ENCODE data around the gene CPLX3.

Gene CPLX3

DNA sequence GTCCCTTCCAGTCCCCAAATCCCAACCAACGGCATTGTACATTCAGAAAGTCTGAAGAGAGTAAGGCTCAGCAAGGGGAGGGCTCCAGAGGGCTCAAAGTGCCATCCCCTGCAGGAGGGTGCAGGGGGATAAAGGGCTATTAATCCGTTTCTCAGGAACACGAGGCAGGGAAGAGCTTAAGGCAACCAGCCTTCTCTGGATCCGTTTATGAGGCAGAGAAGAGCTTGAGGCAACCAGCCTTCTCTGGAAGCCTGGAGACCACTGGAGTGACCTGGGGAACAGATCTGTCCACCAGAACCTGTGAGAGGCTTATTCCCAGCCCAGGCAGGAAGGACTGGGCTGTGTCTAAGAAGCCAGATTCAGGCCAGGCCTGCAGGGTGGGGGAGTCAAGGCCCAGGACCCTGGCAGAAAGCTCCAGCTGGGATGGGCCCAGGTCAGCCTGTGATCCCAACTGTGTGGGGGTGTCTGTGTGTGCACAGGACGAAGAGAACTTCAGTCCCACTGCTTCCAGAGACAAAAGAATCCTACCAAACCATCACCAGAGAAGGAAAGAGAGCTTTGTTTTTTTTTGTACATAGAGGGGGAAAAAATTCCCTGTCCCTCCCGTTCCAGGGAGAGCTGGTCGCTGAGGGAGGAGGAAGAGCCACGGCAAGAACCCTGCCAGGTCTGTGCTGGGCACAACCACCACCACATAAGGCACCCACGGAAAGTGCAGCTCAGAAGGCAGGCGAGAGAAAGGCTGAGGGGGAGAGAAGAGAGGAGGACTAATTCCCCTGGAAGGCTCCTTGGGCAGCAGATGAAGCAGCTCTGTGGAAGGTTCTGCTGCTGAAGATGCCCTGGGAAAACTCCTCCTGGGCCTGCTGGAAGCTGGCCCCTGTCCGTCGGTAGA lies 18.1 kb downstream of the CPLX3 start:
- no peak for DNase-seq (ENCODE audit: low read depth, low spot score)

DNA sequence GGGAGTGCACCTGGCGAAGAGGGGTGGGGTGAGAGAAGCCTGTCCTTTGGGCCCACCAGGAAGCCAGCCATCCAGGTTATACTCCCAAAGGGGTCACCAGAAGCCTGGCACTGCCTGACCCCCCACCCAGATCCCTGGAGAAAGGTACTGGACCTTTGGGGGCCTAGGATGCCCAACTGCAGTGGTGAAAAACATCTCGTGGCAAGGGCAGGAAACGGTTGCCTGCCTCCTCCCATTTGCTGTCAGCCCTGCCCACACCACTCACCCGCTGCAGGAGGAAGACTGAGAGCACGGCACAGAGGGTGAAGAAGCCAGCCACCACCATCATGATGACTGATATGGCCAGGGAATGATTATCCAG lies 18.8 kb downstream of the CPLX3 start:
- DNase-seq (ENCODE audit: low read depth, low spot score): no peak

GRCh38 chr15:74845581-74845980 lies 19.2 kb downstream of the CPLX3 start:
- no peak for DNase-seq (ENCODE audit: low read depth, low spot score)

DNA sequence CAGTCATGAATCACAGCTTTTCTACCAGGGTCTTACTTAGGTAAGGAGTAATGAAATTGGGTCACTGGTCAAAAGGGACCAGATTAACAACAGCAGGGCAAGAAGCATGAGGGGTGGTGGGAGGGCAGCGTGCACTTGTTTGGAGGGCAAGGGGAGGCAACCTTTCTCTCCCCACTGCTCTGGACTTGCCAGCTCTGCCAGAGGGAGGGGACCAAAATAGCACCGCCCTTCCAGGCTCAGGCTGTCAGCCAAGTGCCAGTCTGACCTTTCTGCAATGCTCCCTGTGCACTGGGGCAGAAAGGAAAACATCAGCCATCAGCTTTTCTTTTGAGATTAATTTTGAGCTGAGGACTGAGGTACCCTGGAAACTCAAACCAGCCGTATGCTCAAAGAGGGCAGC lies 21.0 kb downstream of the CPLX3 start:
- DNase-seq (ENCODE audit: low read depth, low spot score): no peak

DNA sequence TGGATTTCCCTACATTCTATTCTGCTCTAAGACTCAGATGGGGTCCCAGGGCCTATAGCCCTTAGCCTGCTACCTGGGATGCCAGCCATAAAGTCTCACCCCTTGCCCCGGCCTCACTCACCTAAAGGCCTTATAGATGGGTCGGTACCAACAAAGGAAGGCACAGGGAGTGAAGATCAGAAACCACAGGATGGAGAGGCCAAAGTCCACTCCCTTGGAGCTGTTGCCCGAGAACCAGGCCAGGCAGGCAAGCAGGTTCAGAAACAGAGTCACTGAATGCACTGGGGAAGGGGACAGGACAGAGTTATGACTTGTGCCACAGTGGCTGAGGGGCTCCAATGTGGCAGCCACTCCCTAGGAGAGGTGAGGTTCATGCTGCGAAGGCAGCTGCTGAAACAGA lies 24.0 kb downstream of the CPLX3 start:
- no peak for DNase-seq (ENCODE audit: low read depth, low spot score)

DNA sequence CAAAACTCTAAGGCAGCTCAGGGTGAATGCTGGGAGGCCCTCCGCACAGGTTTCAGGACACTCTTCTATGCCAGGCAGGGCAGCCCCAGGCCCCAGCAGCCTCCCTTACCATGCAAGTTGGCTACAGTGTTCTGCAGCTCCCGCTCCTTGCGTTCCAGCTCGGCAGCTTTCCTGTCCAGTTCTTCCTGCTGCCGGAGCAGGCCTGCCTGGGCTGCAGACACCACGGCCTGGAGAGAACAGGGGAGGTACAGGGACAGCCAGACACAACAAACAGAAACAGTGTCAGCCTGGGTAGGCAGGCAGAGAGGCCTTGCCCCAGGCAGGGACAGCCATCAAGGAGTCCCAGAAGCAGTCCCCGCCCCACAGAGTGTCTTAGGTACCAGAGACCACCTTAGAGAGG lies 25.5 kb downstream of the CPLX3 start:
- no peak for DNase-seq (ENCODE audit: low read depth, low spot score)

- DNase-seq (ENCODE audit: low read depth, low spot score): no peak
Measured at GRCh38 chr15:74854453-74855022, 28.1 kb downstream of the CPLX3 start.

- no peak for DNase-seq (ENCODE audit: low read depth, low spot score)
Measured at GRCh38 chr15:74855857-74856256, 29.4 kb downstream of the CPLX3 start.

- no peak for DNase-seq (ENCODE audit: low read depth, low spot score)
Measured at GRCh38 chr15:74856537-74856936, 30.1 kb downstream of the CPLX3 start.

GRCh38 chr15:74857082-74857655 lies 30.7 kb downstream of the CPLX3 start:
- no peak for DNase-seq (ENCODE audit: low read depth, low spot score)

- no peak for DNase-seq (ENCODE audit: low read depth, low spot score)
Measured at GRCh38 chr15:74857671-74858368, 31.4 kb downstream of the CPLX3 start.

DNA sequence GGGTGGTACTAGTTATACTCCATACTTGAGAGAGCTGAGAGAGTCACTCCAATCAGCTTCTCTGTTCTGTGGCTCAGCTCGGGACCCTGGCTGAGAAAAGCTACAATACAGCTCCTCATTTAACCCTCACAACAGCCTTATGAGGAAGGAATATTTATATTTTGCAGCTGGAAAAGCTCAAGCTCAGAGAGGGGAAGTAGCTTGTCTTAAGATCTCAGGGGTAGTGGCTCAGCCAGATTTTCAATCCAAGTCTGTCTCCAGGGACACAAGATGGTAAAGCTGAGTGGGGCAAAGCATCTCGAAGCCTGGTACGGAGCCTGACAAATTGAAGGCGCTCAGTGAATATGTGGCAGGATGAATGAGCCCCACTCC lies 31.9 kb downstream of the CPLX3 start:
- no peak for DNase-seq (ENCODE audit: low read depth, low spot score)

- DNase-seq (ENCODE audit: low read depth, low spot score): no peak
Measured at GRCh38 chr15:74863239-74864056, 37.0 kb downstream of the CPLX3 start.

DNA sequence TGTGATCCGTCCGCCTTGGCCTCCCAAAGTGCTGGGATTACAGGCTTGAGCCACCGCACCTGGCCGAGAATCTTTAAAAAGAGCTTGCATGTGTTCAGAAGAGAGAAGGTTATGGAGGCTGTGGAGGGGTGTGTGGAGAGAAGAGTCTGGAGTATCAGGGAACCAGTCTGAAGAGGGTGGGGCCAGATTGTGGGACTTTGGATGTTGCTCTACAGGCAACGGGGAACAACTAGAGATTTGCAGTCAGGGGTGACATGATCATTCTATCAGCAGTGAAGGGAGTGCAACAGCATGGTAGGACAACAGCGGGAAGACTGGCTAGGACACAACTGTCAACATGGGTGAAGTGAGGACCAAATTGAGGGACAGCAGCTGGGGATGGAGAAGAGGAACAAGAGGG lies 37.9 kb downstream of the CPLX3 start:
- DNase-seq (ENCODE audit: low read depth, low spot score): no peak

DNA sequence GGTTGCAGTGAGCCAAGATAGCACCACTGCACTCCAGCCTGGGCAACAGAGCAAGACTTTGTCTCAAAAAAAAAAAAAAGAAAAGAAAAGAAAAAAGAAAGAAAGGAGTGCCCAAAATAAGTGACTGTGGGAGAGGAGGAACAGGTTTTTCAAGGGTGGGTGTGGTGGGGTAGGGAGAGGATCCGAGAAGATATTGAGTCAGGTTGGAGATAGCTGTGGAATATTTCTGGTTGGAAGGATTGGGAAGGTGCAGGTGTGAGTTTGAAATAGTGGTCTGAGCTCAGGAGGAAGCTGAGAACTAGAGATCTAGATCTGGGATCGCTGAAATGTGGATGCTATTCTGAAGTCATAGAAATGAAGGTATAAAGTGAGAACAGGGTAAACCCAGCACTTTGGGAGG lies 38.9 kb downstream of the CPLX3 start:
- DNase-seq (ENCODE audit: low read depth, low spot score): no peak

DNA sequence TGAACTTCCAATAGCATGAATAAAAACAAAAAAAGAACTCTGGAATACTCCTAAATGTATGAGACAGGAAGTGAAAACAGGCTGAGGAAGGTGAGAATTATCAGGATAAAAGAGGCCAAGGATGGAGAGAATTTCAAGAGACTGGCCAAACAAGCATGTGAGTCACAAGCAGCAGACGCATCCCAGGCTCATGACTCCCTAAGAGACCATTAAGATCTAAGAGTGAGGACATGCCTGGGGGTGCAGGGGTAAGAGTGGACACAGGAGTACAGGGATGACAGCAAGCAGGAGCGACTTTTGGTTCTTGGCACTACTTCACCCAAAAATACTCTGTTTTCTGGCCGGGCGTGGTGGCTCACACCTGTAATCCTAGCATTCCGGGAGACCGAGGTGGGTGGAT lies 39.7 kb downstream of the CPLX3 start:
- DNase-seq (ENCODE audit: low read depth, low spot score): no peak

DNA sequence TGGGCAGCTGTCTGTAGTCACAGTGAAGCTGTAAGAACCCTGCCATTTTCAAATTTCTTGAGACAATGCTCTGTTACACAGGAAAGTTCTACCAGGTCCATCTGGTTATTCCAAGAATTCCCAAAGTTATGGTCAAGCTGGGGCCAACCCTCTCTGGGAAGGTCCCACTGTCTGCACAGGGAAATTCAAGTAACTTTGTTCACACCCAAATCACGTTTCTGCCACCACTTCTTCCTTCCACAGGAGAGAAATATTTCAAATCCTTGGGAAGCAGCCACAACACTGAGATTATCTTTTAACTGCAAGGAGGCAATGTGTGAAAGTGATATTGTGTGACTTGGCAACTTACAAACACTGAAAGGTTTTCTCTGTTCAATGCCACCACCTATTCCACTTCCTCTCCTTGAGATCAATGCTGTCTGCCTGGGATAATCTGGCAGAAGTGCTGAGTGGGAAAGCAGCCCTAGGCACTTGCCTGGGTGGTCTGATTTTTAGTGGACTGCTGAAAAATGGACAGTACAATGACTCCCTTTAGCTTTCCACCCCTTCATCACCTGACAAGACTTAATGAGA lies 41.1 kb downstream of the CPLX3 start:
- no peak for DNase-seq (ENCODE audit: low read depth, low spot score)

DNA sequence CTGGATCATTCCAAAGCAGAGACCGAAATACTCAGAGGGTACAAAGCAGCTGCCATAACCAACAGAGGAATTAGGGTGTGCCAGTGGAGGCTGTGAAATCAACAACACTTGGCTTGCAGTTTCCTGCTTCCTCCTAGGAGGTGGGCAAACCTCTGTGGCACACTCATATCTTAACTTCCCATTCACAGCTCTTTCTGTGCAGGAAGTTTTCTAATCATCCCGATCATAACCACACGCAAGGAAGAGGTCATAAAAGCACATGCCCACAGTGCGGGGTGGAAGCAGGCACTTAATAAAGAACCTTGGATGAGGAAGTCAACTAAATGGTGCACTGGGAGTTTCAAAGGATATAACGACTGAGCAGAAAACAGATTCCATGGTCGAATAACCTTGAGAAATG lies 41.6 kb downstream of the CPLX3 start:
- no peak for DNase-seq (ENCODE audit: low read depth, low spot score)

- no peak for DNase-seq (ENCODE audit: low read depth, low spot score)
Measured at GRCh38 chr15:74869372-74869725, 42.9 kb downstream of the CPLX3 start.

GRCh38 chr15:74869726-74870407 lies 43.4 kb downstream of the CPLX3 start:
- no peak for DNase-seq (ENCODE audit: low read depth, low spot score)
